H9 (cell line): ENCODE results near the gene DENND4A. TPM values are rescaled to one million over a fixed set of nuclear protein-coding genes. Genes with fewer than 3 reads are reported as not detected.

Experiments used
- DNase-seq: peaks from one replicate; pipeline ENCODE4 v3.0.0-alpha.2; 2017
- H2AFZ ChIP-seq: one replicate; pipeline ENCODE4 v1.6.1; 2013; ENCODE audit warnings: mild to moderate bottlenecking, low read length, control low read depth, moderate library complexity
- H2AK5ac ChIP-seq: 2 replicates; pipeline ENCODE4 v1.6.1; 2013; ENCODE audit warnings: low read length, control low read depth, mixed read lengths; ENCODE audit not compliant: insufficient read length
- H2BK120ac ChIP-seq: one replicate; pipeline ENCODE4 v1.6.1; 2013; ENCODE audit warnings: low read depth, mild to moderate bottlenecking, low read length, control low read depth, inconsistent platforms; ENCODE audit not compliant: poor library complexity, severe bottlenecking
- H2BK12ac ChIP-seq: 2 replicates; pipeline ENCODE4 v1.6.1; 2013; ENCODE audit warnings: low read length, control low read depth, mixed read lengths, low read depth; ENCODE audit not compliant: insufficient read length
- H2BK15ac ChIP-seq: 2 replicates; pipeline ENCODE4 v1.6.1; 2013; ENCODE audit warnings: low read depth, low read length, control low read depth
- H2BK20ac ChIP-seq: one replicate; pipeline ENCODE4 v1.6.1; 2013; ENCODE audit warnings: low read depth, mild to moderate bottlenecking, low read length, control low read depth, inconsistent platforms; ENCODE audit not compliant: poor library complexity, severe bottlenecking
- H2BK5ac ChIP-seq: 2 replicates; pipeline ENCODE4 v1.6.1; 2013; ENCODE audit warnings: low read length, control low read depth, mixed read lengths; ENCODE audit not compliant: insufficient read length
- H3K14ac ChIP-seq: 2 replicates; pipeline ENCODE4 v1.6.1; 2013; ENCODE audit warnings: low read length, control low read depth; ENCODE audit not compliant: insufficient read depth
- H3K18ac ChIP-seq: 2 replicates; pipeline ENCODE4 v1.6.1; 2013; ENCODE audit warnings: low read depth, mild to moderate bottlenecking, mixed read lengths, low read length, control low read depth; ENCODE audit not compliant: insufficient read length
- H3K23ac ChIP-seq: 2 replicates; pipeline ENCODE4 v1.6.1; 2013; ENCODE audit warnings: low read length, control low read depth, mixed read lengths, low read depth; ENCODE audit not compliant: insufficient read length
- H3K23me2 ChIP-seq: 2 replicates; pipeline ENCODE4 v1.6.1; 2013; ENCODE audit warnings: low read depth, mild to moderate bottlenecking, mixed read lengths, low read length, control low read depth; ENCODE audit not compliant: insufficient read length, poor library complexity, severe bottlenecking
- H3K27ac ChIP-seq: 2 replicates; pipeline ENCODE4 v1.5.1; 2013; ENCODE audit warnings: low read length, control low read depth, mixed read lengths, low read depth; ENCODE audit not compliant: insufficient read length
- H3K27me3 ChIP-seq: 2 replicates; pipeline ENCODE4 v1.6.1; 2013; ENCODE audit warnings: low read length, control low read depth, inconsistent platforms; ENCODE audit not compliant: insufficient read depth
- H3K4ac ChIP-seq: 2 replicates; pipeline ENCODE4 v1.6.1; 2013; ENCODE audit warnings: low read depth, mild to moderate bottlenecking, control low read depth, inconsistent platforms, low read length, moderate library complexity
- H3K4me1 ChIP-seq: 2 replicates; pipeline ENCODE4 v1.6.1; 2013; ENCODE audit warnings: low read length, control low read depth, inconsistent platforms; ENCODE audit not compliant: insufficient read depth
- H3K4me2 ChIP-seq: 2 replicates; pipeline ENCODE4 v1.6.1; 2013; ENCODE audit warnings: low read length, control low read depth, mixed read lengths; ENCODE audit not compliant: insufficient read length, insufficient read depth
- H3K56ac ChIP-seq: 2 replicates; pipeline ENCODE4 v1.6.1; 2013; ENCODE audit warnings: low read depth, mild to moderate bottlenecking, mixed read lengths, low read length, control low read depth; ENCODE audit not compliant: insufficient read length
- H3K79me1 ChIP-seq: 2 replicates; pipeline ENCODE4 v1.6.1; 2013; ENCODE audit warnings: low read depth, mild to moderate bottlenecking, moderate library complexity, low read length, control low read depth, inconsistent platforms; ENCODE audit not compliant: insufficient read depth, poor library complexity, severe bottlenecking
- H3K79me2 ChIP-seq: 2 replicates; pipeline ENCODE4 v1.6.1; 2013; ENCODE audit warnings: low read length, control low read depth, inconsistent platforms; ENCODE audit not compliant: insufficient read depth
- H3K9ac ChIP-seq: 2 replicates; pipeline ENCODE4 v1.6.1; 2013; ENCODE audit warnings: low read length, control low read depth, mixed read lengths; ENCODE audit not compliant: insufficient read length; ENCODE audit errors: extremely low read depth
- H3K9me3 ChIP-seq: one replicate; pipeline ENCODE4 v1.6.1; 2013; ENCODE audit warnings: low read depth, low read length, inconsistent platforms; ENCODE audit not compliant: control insufficient read depth
- H3T11ph ChIP-seq: one replicate; pipeline ENCODE4 v1.6.1; 2013; ENCODE audit warnings: mild to moderate bottlenecking, low read length, control low read depth, inconsistent platforms
- H4K20me1 ChIP-seq: one replicate; pipeline ENCODE4 v1.6.1; 2013; ENCODE audit not compliant: control insufficient read depth, insufficient read length, insufficient read depth
- H4K5ac ChIP-seq: 2 replicates; pipeline ENCODE4 v1.6.1; 2013; ENCODE audit warnings: low read depth, mild to moderate bottlenecking, mixed read lengths, low read length, control low read depth; ENCODE audit not compliant: insufficient read length
- H4K8ac ChIP-seq: replicated peaks from 2 replicates; pipeline ENCODE4 v1.6.1; 2013; ENCODE audit warnings: low read length, control low read depth, mixed read lengths, low read depth; ENCODE audit not compliant: insufficient read length
- H4K91ac ChIP-seq: 2 replicates; pipeline ENCODE4 v1.6.1; 2013; ENCODE audit warnings: low read depth, mild to moderate bottlenecking, moderate library complexity, mixed read lengths, low read length, control low read depth; ENCODE audit not compliant: insufficient read length
- H3K27ac Mint-ChIP-seq, 3 experiments: 2 replicates in 2 of 3; 3 replicates in 1 of 3; pipeline ENCODE4 v1.8.0; 2020 to 2021; ENCODE audit warnings: mixed read lengths in 3 of 3, mild to moderate bottlenecking in 1 of 3, moderate library complexity in 1 of 3
- H3K27me3 Mint-ChIP-seq: 2 replicates; pipeline ENCODE4 v1.8.0; 2021; ENCODE audit warnings: low read depth, mild to moderate bottlenecking, moderate library complexity, mixed read lengths
- H3K36me3 Mint-ChIP-seq, 3 experiments: 2 replicates in 2 of 3; 3 replicates in 1 of 3; pipeline ENCODE4 v1.8.0; 2020 to 2021; ENCODE audit warnings: low read depth in 3 of 3, mixed read lengths in 3 of 3; ENCODE audit not compliant: insufficient read depth in 1 of 3
- H3K4me1 Mint-ChIP-seq, 2 experiments: 2 replicates each; pipeline ENCODE4 v1.8.0; 2020; ENCODE audit warnings: mixed read lengths in 2 of 2
- H3K4me3 Mint-ChIP-seq, 2 experiments: 2 replicates in 1 of 2; 3 replicates in 1 of 2; pipeline ENCODE4 v1.8.0; 2020 to 2021; ENCODE audit warnings: mild to moderate bottlenecking in 2 of 2, mixed read lengths in 2 of 2, moderate library complexity in 1 of 2
- H3K9me3 Mint-ChIP-seq, 2 experiments: 2 replicates in 1 of 2; 3 replicates in 1 of 2; pipeline ENCODE4 v1.8.0; 2020; ENCODE audit warnings: mild to moderate bottlenecking in 2 of 2, mixed read lengths in 2 of 2, moderate library complexity in 1 of 2
- CTCF ChIP-seq: fragments of 200-600 bp; sonication (generic); conservative IDR thresholded peaks from 3 replicates; pipeline ENCODE4 v1.8.0; 2021; ENCODE audit warnings: antibody characterized with exemption, mild to moderate bottlenecking
- WGBS: extraction: QIAGEN DNeasy Blood & Tissue Kit; methylation state at CpG from one replicate; pipeline ENCODE4 v1.1.7; 2013; ENCODE audit warnings: missing lambda C conversion rate, low lambda C conversion rate, mixed read lengths; ENCODE audit not compliant: insufficient read length; ENCODE audit errors: extremely low coverage; 5-methylcytosine and 5-hydroxymethylcytosine counted together
- total RNA-seq: library from RNA; stranded (reverse); gene quantifications from 2 replicates; pipeline ENCODE4 v1.2.1, GENCODE V29; 2021

DENND4A gene
- total RNA-seq, 1 experiment from 2014 or later = 4.7 TPM

GRCh38 chr15:65795663-65796216 is 3.6 kb upstream of the DENND4A start:
- no peak overlapping the region for H4K5ac ChIP-seq
- H2BK20ac ChIP-seq = no peak overlapping the region
- no peak overlapping the region for H2BK120ac ChIP-seq
- H4K8ac ChIP-seq = no peak overlapping the region
- no peak overlapping the region for H3K4me3 Mint-ChIP-seq
- no peak overlapping the region for H2AFZ ChIP-seq
- H3K27ac ChIP-seq = no peak overlapping the region
- H2BK15ac ChIP-seq = no peak overlapping the region
- no peak overlapping the region for H3K9ac ChIP-seq
- H2BK5ac ChIP-seq = no peak overlapping the region
- no peak overlapping the region for H3K18ac ChIP-seq
- no peaks in the 10 kb centered on the region for H3K27me3 Mint-ChIP-seq
- no peak overlapping the region for H2BK12ac ChIP-seq
- no peak overlapping the region for H3K56ac ChIP-seq
- no peaks in the 10 kb centered on the region for H3K9me3 Mint-ChIP-seq
- no CpG with 5 or more reads among the region's 3 CpGs for WGBS
- H3K4me2 ChIP-seq = no peak overlapping the region
- no peak overlapping the region for H3K23ac ChIP-seq
- no peaks in the 10 kb centered on the region for H3K79me2 ChIP-seq
- TF ChIP-seq CTCF = no peak
- H3K23me2 ChIP-seq = peaks cover 6% of the 10 kb centered on the region
- no peak overlapping the region for H3K4ac ChIP-seq
- H4K91ac ChIP-seq = no peak overlapping the region
- H3K79me1 ChIP-seq = no peaks in the 10 kb centered on the region
- no peak overlapping the region for H3T11ph ChIP-seq
- peaks cover 5% of the 10 kb centered on the region; the same call in 1 of the 2 replicates for H3K4me1 ChIP-seq
- no peak overlapping the region for H2AK5ac ChIP-seq
- H3K14ac ChIP-seq = no peak overlapping the region
- DNase-seq = no peak
- no peaks in the 10 kb centered on the region for H3K27me3 ChIP-seq
- H3K4me1 Mint-ChIP-seq = peaks cover 21 to 24% of the 10 kb centered on the region in 2 experiments
- H3K9me3 ChIP-seq = no peaks in the 10 kb centered on the region
- no peaks in the 10 kb centered on the region for H3K36me3 Mint-ChIP-seq
- H3K27ac Mint-ChIP-seq = no peak overlapping the region; a peak in 1 of 7 replicates
- no peaks in the 10 kb centered on the region for H4K20me1 ChIP-seq
